ENCODE data around the gene BBLN. TPM values are rescaled to one million over a fixed set of nuclear protein-coding genes. Genes with fewer than 3 reads are reported as not detected.

The BBLN gene
- total RNA-seq, 1 experiment from 2014 or later: 112 TPM

DNA sequence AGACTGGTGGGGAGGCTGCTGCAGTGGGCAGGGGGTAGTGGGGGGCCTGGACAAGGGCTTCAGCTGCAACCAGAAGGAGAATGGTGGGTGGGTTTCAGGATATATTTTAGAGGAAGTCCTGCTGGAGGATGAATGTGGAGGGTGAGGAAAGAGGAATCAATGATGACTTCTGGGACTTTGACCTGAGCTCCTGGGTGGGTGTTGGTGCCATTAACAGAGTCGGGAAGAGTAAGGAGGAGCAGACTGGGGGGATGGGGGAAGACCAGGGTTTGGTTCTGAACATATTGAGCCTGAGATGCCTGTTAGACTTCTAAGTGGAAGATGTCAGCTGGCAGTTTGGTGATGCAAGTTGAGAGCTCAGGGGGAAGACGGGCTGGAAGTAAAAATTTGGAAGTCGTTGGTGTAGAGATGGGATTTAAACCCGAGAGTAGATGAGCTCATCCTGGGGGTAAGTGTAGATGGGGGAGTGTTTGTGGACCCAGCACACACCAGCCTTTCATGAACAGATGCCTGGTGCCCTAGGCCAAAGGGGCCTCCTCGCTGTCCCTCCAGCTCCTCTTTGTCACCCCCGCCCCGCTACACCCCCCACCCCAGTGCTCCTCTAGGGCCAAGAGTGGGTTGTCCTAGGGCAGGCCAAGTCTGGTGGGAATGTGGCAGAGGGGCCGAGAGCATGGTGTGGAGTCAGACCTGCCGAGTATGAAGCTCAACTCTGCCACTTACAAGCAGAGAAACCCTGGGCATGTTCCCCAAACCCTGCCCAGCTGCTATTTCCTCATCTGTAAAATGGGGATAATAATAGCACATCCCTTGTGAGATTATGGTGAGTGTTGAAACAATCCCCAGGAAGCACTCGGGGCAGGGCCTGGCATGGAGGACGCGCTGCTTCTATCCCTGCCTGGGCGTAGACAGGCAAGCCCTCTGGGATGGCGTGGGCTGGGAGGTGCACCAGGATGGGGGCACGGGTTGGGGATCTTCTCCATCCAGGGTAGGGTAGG, 47.1 kb downstream of the BBLN start:
- Histone ChIP-seq H3K4me1 (replicated peaks) (peaks cover 17% of the 10 kb centered on the region), H3K36me3 (no peaks in the 10 kb centered on the region)

DNA sequence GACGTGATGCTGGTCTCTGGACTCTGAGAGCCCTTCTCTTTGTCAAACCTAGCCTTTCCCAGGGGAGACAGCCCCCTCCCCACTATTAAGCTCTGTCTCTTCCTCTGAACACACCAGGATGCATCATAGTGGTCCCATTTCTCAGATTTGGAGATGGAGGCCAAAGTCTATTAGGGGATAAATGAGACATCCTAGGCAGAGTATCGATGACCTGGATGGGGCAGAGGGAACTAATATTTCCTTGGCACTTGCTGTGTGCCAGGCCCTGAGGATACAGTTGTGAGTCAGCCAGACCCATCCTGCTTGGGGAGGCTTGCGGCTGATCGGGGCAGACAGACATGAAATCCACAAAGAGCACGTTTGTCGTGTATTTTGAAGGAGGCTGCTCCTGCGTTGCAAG, 48.3 kb downstream of the BBLN start:
- no peaks in the 10 kb centered on the region for H3K36me3 ChIP-seq
- no peaks in the 10 kb centered on the region for H3K9me3 ChIP-seq (replicated peaks)
- H3K27me3 ChIP-seq (replicated peaks): no peaks in the 10 kb centered on the region
- H3K27ac ChIP-seq: no peak overlapping the region
- peaks cover 9% of the 10 kb centered on the region for H3K4me1 ChIP-seq (replicated peaks)
- H3K4me3 ChIP-seq: no peak overlapping the region
- DNase-seq (ENCODE audit: low read depth in 1 of 2, low spot score in 2 of 2): no peak

More for the DNA sequence above, 47.1 kb downstream of the BBLN start:
- no peak overlapping the region for H3K4me3 ChIP-seq
- no peaks in the 10 kb centered on the region for H3K27me3 ChIP-seq (replicated peaks)
- DNase-seq (ENCODE audit: low read depth in 1 of 2, low spot score in 2 of 2): no peak
- peaks cover 5% of the 10 kb centered on the region; the same call in 1 of the 2 replicates for H3K9me3 ChIP-seq (replicated peaks)
- H3K27ac ChIP-seq: no peak overlapping the region

DNA sequence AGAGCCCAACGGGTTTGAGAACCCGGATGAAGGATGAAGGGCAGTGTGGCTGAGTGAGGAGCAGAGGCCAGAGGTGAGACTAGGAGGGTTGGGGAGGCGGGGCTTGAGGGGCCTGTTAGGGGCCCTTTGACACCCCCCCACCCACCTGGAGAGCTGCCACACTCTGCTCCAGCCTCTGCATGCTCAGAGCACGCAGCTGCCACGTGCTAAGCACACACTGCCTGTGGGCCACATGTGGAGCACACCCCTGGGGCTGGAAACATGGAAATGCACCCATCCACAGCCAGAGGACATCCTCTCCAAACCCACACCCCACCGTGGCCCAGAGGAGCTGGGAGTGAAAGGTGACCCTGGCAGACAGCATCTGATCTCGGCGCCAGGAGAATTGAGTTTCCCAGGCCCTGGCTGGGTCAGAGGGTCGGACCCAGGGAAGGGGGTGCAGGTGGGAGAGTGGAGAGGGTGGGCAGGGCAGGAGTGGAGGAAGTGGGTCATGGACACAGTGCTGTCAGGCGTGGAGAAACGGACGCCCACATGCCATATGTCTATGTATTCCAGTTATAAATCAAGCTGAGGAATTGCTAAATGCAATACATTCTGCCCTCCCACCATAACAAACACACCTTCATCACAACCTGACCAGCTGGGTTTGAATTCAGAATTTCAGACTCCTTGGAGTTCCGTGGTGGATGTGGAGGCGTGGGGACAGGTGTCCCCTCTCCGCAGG, 49.0 kb downstream of the BBLN start:
- H3K27ac ChIP-seq: no peak overlapping the region
- no peaks in the 10 kb centered on the region for H3K27me3 ChIP-seq (replicated peaks)
- H3K4me1 ChIP-seq (replicated peaks): peaks cover 4% of the 10 kb centered on the region
- no peaks in the 10 kb centered on the region for H3K36me3 ChIP-seq
- no peak overlapping the region for H3K4me3 ChIP-seq
- DNase-seq (ENCODE audit: low read depth in 1 of 2, low spot score in 2 of 2): no peak
- no peaks in the 10 kb centered on the region for H3K9me3 ChIP-seq (replicated peaks)

DNA sequence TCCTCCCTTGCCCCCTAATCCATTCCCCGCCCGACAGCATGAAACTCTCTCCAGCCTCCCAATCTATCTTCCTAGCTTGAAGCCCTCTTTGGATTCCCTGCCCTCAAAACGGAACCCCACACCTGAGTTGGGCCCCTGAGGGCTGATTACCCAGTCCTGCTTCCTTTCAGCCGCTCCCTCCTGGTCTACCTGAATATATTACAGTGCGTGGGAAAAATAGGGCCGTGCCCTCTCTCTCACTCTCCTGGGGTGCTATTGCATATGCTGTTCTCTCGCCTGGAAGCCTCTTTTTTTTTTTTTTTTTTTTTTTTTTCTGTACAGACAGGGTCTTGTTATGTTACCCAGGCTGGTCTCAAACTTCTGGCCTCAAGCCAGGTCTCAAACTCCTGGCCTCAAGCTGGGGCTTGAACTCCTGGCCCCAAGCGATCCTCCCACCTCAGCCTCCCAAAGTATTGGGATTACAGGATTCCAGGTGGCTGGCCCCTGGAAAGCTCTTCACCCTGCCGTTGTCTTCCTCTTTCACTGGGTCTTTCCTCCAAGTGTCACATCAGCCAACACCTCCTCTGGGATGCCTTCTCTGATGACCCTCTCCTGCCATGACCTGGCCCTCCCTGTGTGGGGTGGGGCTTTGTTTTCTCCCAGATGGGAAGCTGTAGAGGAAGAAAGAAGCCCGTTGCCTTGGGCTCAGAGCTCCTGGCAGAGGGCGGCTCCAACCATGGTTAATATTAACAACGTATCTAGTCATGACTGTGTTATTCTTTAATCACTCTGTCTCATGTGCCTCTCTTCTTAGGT, 51.3 kb downstream of the BBLN start:
- Histone ChIP-seq H3K36me3 (no peaks in the 10 kb centered on the region), H3K4me3 (no peak overlapping the region), H3K9me3 (replicated peaks) (no peaks in the 10 kb centered on the region), H3K4me1 (replicated peaks) (peaks cover 13% of the 10 kb centered on the region), H3K27me3 (replicated peaks) (no peaks in the 10 kb centered on the region), H3K27ac (no peak overlapping the region)
- DNase-seq (ENCODE audit: low read depth in 1 of 2, low spot score in 2 of 2): no peak

DNA sequence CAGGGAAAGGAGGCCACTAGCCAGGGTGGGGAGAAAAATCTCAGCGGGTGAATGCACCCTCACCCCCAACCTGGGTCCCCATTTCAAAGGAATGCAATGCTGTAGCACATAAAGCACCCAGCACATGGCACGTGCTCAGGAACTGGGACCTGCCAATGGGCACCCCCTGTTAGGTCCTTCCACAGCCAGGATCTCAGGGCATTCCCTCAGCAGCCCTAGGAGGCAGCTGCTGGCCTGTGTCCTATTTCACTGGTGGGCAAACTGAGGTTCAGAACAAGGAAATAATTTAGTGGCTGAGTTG, 51.9 kb downstream of the BBLN start:
- Histone ChIP-seq H3K4me3 (no peak overlapping the region), H3K27me3 (replicated peaks) (no peaks in the 10 kb centered on the region), H3K9me3 (replicated peaks) (no peaks in the 10 kb centered on the region), H3K27ac (no peak overlapping the region), H3K36me3 (no peaks in the 10 kb centered on the region), H3K4me1 (replicated peaks) (peaks cover 18% of the 10 kb centered on the region)
- no peak for DNase-seq (ENCODE audit: low read depth in 1 of 2, low spot score in 2 of 2)

Other genes with a start within 250 kb of the BBLN start
- 26.5 and 43.5 TPM in 2 replicates for gene ST6GALNAC4, start 243.2 kb upstream of the BBLN start, total RNA-seq (2014; rRNA removed; shearing (Covaris generic))
- gene PIP5KL1, start 229.5 kb upstream of the BBLN start, total RNA-seq (2014; rRNA removed; shearing (Covaris generic)): 1.6 and 18.4 TPM in 2 replicates
- gene DPM2, start 222.4 kb upstream of the BBLN start, total RNA-seq (2014; rRNA removed; shearing (Covaris generic)): 20.4 and 24.5 TPM in 2 replicates
- gene EEIG1, start 179.3 kb upstream of the BBLN start, total RNA-seq (2014; rRNA removed; shearing (Covaris generic)): 3.5 and 4.6 TPM in 2 replicates
- 12.4 and 30.0 TPM in 2 replicates for gene NAIF1, start 92.9 kb upstream of the BBLN start, total RNA-seq (2014; rRNA removed; shearing (Covaris generic))
- 28.7 and 30.8 TPM in 2 replicates for gene SLC25A25, start 92.0 kb upstream of the BBLN start, total RNA-seq (2014; rRNA removed; shearing (Covaris generic))
- gene PTGES2, start 32.5 kb upstream of the BBLN start, total RNA-seq (2014; rRNA removed; shearing (Covaris generic)): 37.9 and 41.4 TPM in 2 replicates
- gene LCN2, start 10.8 kb upstream of the BBLN start, total RNA-seq (2014; rRNA removed; shearing (Covaris generic)): not detected in 2 replicates
- 38.2 and 38.8 TPM in 2 replicates for gene CIZ1, start 31.3 kb downstream of the BBLN start, total RNA-seq (2014; rRNA removed; shearing (Covaris generic))
- gene DNM1, start 43.1 kb downstream of the BBLN start, total RNA-seq (2014; rRNA removed; shearing (Covaris generic)): 2.2 and 2.5 TPM in 2 replicates
- gene GOLGA2, start 115.7 kb downstream of the BBLN start, total RNA-seq (2014; rRNA removed; shearing (Covaris generic)): 76.2 and 78.6 TPM in 2 replicates
- gene SWI5, start 116.0 kb downstream of the BBLN start, total RNA-seq (2014; rRNA removed; shearing (Covaris generic)): 25.4 and 26.7 TPM in 2 replicates
- gene TRUB2, start 162.2 kb downstream of the BBLN start, total RNA-seq (2014; rRNA removed; shearing (Covaris generic)): 8.4 and 18.3 TPM in 2 replicates
- 27.8 and 36.6 TPM in 2 replicates for gene COQ4, start 162.6 kb downstream of the BBLN start, total RNA-seq (2014; rRNA removed; shearing (Covaris generic))
- gene SLC27A4, start 180.3 kb downstream of the BBLN start, total RNA-seq (2014; rRNA removed; shearing (Covaris generic)): 23.3 and 26.4 TPM in 2 replicates
- gene URM1, start 211.1 kb downstream of the BBLN start, total RNA-seq (2014; rRNA removed; shearing (Covaris generic)): 22.7 and 35.0 TPM in 2 replicates